CD4-positive, alpha-beta T cell treated with Interleukin-4 for 4 hours (primary cell): ENCODE measurements around the gene RAB8A.

Experiments used
- DNase-seq: peaks from one replicate; pipeline ENCODE4 v3.0.0-alpha.2; 2020

Gene RAB8A

GRCh38 chr19:16113727-16114126 is 2.0 kb downstream of the RAB8A start:
- no peak for DNase-seq

GRCh38 chr19:16115301-16116039 is 3.8 kb downstream of the RAB8A start:
- no peak for DNase-seq

- DNase-seq: no peak
Measured at GRCh38 chr19:16116067-16116466, 4.4 kb downstream of the RAB8A start.

- DNase-seq: no peak
Measured at GRCh38 chr19:16117594-16118033, 5.9 kb downstream of the RAB8A start.

GRCh38 chr19:16118489-16119033 is 6.9 kb downstream of the RAB8A start:
- DNase-seq: peak; percentile 49

GRCh38 chr19:16119075-16119857 is 7.6 kb downstream of the RAB8A start:
- DNase-seq: peak; percentile 69

- DNase-seq: no peak
Measured at GRCh38 chr19:16121141-16121540, 9.5 kb downstream of the RAB8A start.

- no peak for DNase-seq
Measured at GRCh38 chr19:16121967-16122366, 10.3 kb downstream of the RAB8A start.

GRCh38 chr19:16124953-16125352 is 13.3 kb downstream of the RAB8A start:
- no peak for DNase-seq

GRCh38 chr19:16125737-16126495 is 14.2 kb downstream of the RAB8A start:
- DNase-seq: no peak

- no peak for DNase-seq
Measured at GRCh38 chr19:16127080-16127479, 15.4 kb downstream of the RAB8A start.

GRCh38 chr19:16127776-16128371 is 16.2 kb downstream of the RAB8A start:
- no peak for DNase-seq

- DNase-seq: no peak
Measured at GRCh38 chr19:16131648-16132047, 20.0 kb downstream of the RAB8A start.

- no peak for DNase-seq
Measured at GRCh38 chr19:16133818-16134217, 22.1 kb downstream of the RAB8A start.

GRCh38 chr19:16134510-16134909 is 22.8 kb downstream of the RAB8A start:
- DNase-seq: no peak

- no peak for DNase-seq
Measured at GRCh38 chr19:16135430-16136127, 23.9 kb downstream of the RAB8A start.

- DNase-seq: no peak
Measured at GRCh38 chr19:16136185-16136999, 24.7 kb downstream of the RAB8A start.

GRCh38 chr19:16139752-16140151 is 28.1 kb downstream of the RAB8A start:
- DNase-seq: no peak

- DNase-seq: no peak
Measured at GRCh38 chr19:16141043-16141442, 29.4 kb downstream of the RAB8A start.

- DNase-seq: no peak
Measured at GRCh38 chr19:16142032-16142580, 30.4 kb downstream of the RAB8A start.
